H1 (cell line): ENCODE results near the gene BORCS6. TPM values are rescaled to one million over a fixed set of nuclear protein-coding genes. Genes with fewer than 3 reads are reported as not detected.

Experiments used
- CTCF ChIA-PET: fragments of 300-600 bp; sonication (Branson Sonifier 250); formaldehyde crosslinking; loops from one replicate; lab custom pipeline; 2021; ENCODE audit not compliant: partially characterized antibody; lab: Charles Lee
- POLR2A ChIA-PET: fragments of 300-600 bp; sonication (Branson Sonifier 250); formaldehyde crosslinking; loops from one replicate; lab custom pipeline; 2021; ENCODE audit warnings: inconsistent platforms; ENCODE audit not compliant: partially characterized antibody; lab: Charles Lee
- DNase-seq, 2 experiments: peaks; one replicate each; pipeline versions ENCODE4 v3.0.0 to v3.0.0-alpha.2; 2010 to 2022; ENCODE audit warnings: low spot score in 2 of 2, low read depth in 1 of 2, mixed read lengths in 1 of 2
- FAIRE-seq: peaks from 2 replicates; lab custom pipeline; 2011; peaks lifted over from hg19 to GRCh38; lab: Jason Lieb, UNC
- H2AFZ ChIP-seq: 2 replicates; pipeline ENCODE4 v1.8.1; 2012; ENCODE audit warnings: low read length, inconsistent platforms
- H2AK5ac ChIP-seq: 2 replicates; pipeline ENCODE4 v1.6.1; 2013; ENCODE audit warnings: low read depth, low read length
- H2BK120ac ChIP-seq: replicated peaks from 2 replicates; pipeline ENCODE3; 2013; ENCODE audit warnings: low read depth, low read length, inconsistent platforms
- H2BK12ac ChIP-seq: 2 replicates; pipeline ENCODE4 v1.6.1; 2013; ENCODE audit warnings: low read depth, low read length
- H2BK15ac ChIP-seq: 2 replicates; pipeline ENCODE4 v1.6.1; 2013; ENCODE audit warnings: low read length
- H2BK20ac ChIP-seq: 2 replicates; pipeline ENCODE4 v1.6.1; 2013; ENCODE audit warnings: low read length
- H2BK5ac ChIP-seq: 2 replicates; pipeline ENCODE4 v1.6.1; 2013; ENCODE audit warnings: low read depth, low read length
- H3K14ac ChIP-seq: 2 replicates; pipeline ENCODE4 v1.6.1; 2013; ENCODE audit warnings: inconsistent platforms; ENCODE audit not compliant: insufficient read length
- H3K18ac ChIP-seq: 2 replicates; pipeline ENCODE4 v1.6.1; 2013; ENCODE audit warnings: low read length; ENCODE audit errors: extremely low read depth
- H3K23ac ChIP-seq: 2 replicates; pipeline ENCODE4 v1.6.1; 2013; ENCODE audit warnings: inconsistent platforms; ENCODE audit not compliant: insufficient read length
- H3K23me2 ChIP-seq: 2 replicates; pipeline ENCODE4 v1.6.1; 2013; ENCODE audit warnings: low read depth, low read length
- H3K27ac ChIP-seq: 2 replicates; pipeline ENCODE4 v1.6.1; 2011; ENCODE audit warnings: low read depth, low read length, inconsistent platforms
- H3K27me3 ChIP-seq, 4 experiments: replicated peaks in 1 of 4; 1 replicate in 1 of 4; 2 replicates in 3 of 4; pipeline versions ENCODE4 v1.6.1 to v1.8.1; 2011 to 2013; ENCODE audit warnings: low read length in 3 of 4, mild to moderate bottlenecking in 3 of 4, inconsistent platforms in 2 of 4, mixed read lengths in 2 of 4, moderate library complexity in 1 of 4; ENCODE audit not compliant: control insufficient read depth in 3 of 4, insufficient read depth in 3 of 4; ENCODE audit errors: extremely low read depth in 1 of 4
- H3K36me3 ChIP-seq, 4 experiments: 2 replicates each; pipeline versions ENCODE4 v1.6.1 to v1.8.1; 2011 to 2013; ENCODE audit warnings: mild to moderate bottlenecking in 4 of 4, low read length in 3 of 4, moderate library complexity in 2 of 4, control low read depth in 1 of 4, inconsistent platforms in 1 of 4; ENCODE audit not compliant: insufficient read depth in 4 of 4, control insufficient read depth in 2 of 4
- H3K4ac ChIP-seq: replicated peaks from 2 replicates; pipeline ENCODE3; 2013; ENCODE audit warnings: low read length, low read depth, mixed read lengths, inconsistent platforms; ENCODE audit not compliant: insufficient read length
- H3K4me1 ChIP-seq, 4 experiments: replicated peaks in 1 of 4; 1 replicate in 1 of 4; 2 replicates in 3 of 4; pipeline versions ENCODE4 v1.6.1 to v1.8.1; 2011 to 2013; ENCODE audit warnings: low read length in 3 of 4, inconsistent platforms in 2 of 4, mixed read lengths in 1 of 4; ENCODE audit not compliant: insufficient read depth in 4 of 4, control insufficient read depth in 3 of 4
- H3K4me2 ChIP-seq, 2 experiments: 2 replicates each; pipeline versions ENCODE4 v1.6.1 to v1.8.1; 2011 to 2013; ENCODE audit warnings: low read depth in 2 of 2, low read length in 2 of 2, control low read depth in 1 of 2, inconsistent platforms in 1 of 2, mild to moderate bottlenecking in 1 of 2; ENCODE audit not compliant: insufficient read depth in 1 of 2
- H3K4me3 ChIP-seq, 4 experiments: fragments of 200-600, 300-600 bp in 1 of 4; sonication (generic), shearing (Covaris generic), sonication (Bioruptor Twin) in 1 of 4; 2 replicates each; pipeline versions ENCODE4 v1.5.1 to v1.8.1; 2011 to 2016; ENCODE audit warnings: low read length in 4 of 4, low read depth in 3 of 4, control low read depth in 2 of 4, inconsistent platforms in 2 of 4, mild to moderate bottlenecking in 2 of 4, mixed read lengths in 1 of 4, moderate library complexity in 1 of 4; ENCODE audit not compliant: insufficient read depth in 2 of 4; ENCODE audit errors: extremely low read depth in 1 of 4
- H3K56ac ChIP-seq: replicated peaks from 2 replicates; pipeline ENCODE3; 2013; ENCODE audit warnings: low read depth, mild to moderate bottlenecking, mixed read lengths, low read length, inconsistent platforms; ENCODE audit not compliant: insufficient read length
- H3K79me1 ChIP-seq: 2 replicates; pipeline ENCODE4 v1.6.1; 2013; ENCODE audit warnings: low read depth, low read length, control low read depth
- H3K79me2 ChIP-seq, 2 experiments: 2 replicates each; pipeline versions ENCODE4 v1.6.1 to v1.8.1; 2012 to 2013; ENCODE audit warnings: low read length in 2 of 2, mild to moderate bottlenecking in 2 of 2, inconsistent platforms in 1 of 2; ENCODE audit not compliant: insufficient read depth in 2 of 2, control insufficient read depth in 1 of 2
- H3K9ac ChIP-seq, 4 experiments: replicated peaks in 1 of 4; 1 replicate in 1 of 4; 2 replicates in 3 of 4; pipeline versions ENCODE4 v1.6.1 to v1.8.1; 2011 to 2013; ENCODE audit warnings: low read depth in 3 of 4, low read length in 3 of 4, control low read depth in 2 of 4, mild to moderate bottlenecking in 2 of 4, moderate library complexity in 2 of 4, inconsistent platforms in 1 of 4; ENCODE audit errors: extremely low read depth in 1 of 4
- H3K9me3 ChIP-seq, 2 experiments: 2 replicates each; pipeline versions ENCODE4 v1.6.1 to v1.8.1; 2012 to 2013; ENCODE audit warnings: mild to moderate bottlenecking in 2 of 2, moderate library complexity in 2 of 2, control low read depth in 1 of 2, inconsistent platforms in 1 of 2, low read depth in 1 of 2, low read length in 1 of 2, mixed read lengths in 1 of 2; ENCODE audit not compliant: insufficient read depth in 2 of 2
- H4K20me1 ChIP-seq, 2 experiments: replicated peaks in 1 of 2; 2 replicates each; pipeline versions ENCODE3 to v1.8.1; 2011 to 2013; ENCODE audit warnings: inconsistent platforms in 2 of 2, low read length in 2 of 2, mild to moderate bottlenecking in 1 of 2; ENCODE audit not compliant: insufficient read depth in 2 of 2, control insufficient read depth in 1 of 2
- H4K5ac ChIP-seq: 2 replicates; pipeline ENCODE4 v1.6.1; 2013; ENCODE audit warnings: low read length, low read depth, mixed read lengths, inconsistent platforms; ENCODE audit not compliant: insufficient read length
- H4K8ac ChIP-seq: 2 replicates; pipeline ENCODE4 v1.8.0; 2013; ENCODE audit warnings: mild to moderate bottlenecking, moderate library complexity, low read length, inconsistent platforms; ENCODE audit not compliant: insufficient read depth; ENCODE audit errors: extremely low read depth
- H4K91ac ChIP-seq: replicated peaks from 2 replicates; pipeline ENCODE3; 2013; ENCODE audit warnings: low read length, mixed read lengths, inconsistent platforms; ENCODE audit not compliant: insufficient read length
- ASH2L ChIP-seq: fragments of 200-600, 300-600 bp; sonication (generic); IDR thresholded peaks from one replicate; pipeline ENCODE4 v1.7.1; 2017; ENCODE audit warnings: low read length
- ATF3 ChIP-seq: IDR thresholded peaks from 2 replicates; pipeline ENCODE4 v1.6.1; 2011; ENCODE audit warnings: low read depth, mild to moderate bottlenecking, low read length; ENCODE audit not compliant: insufficient read depth
- BCL11A ChIP-seq, 2 experiments: IDR thresholded peaks; one replicate each; pipeline ENCODE4 v1.6.1; 2011; ENCODE audit warnings: low read depth in 2 of 2, low read length in 2 of 2, mild to moderate bottlenecking in 2 of 2
- CTCF ChIP-seq, 3 experiments: IDR thresholded peaks; 1 replicate in 2 of 3; 2 replicates in 1 of 3; pipeline versions ENCODE4 v1.5.1 to v1.6.1; 2011; ENCODE audit warnings: low read length in 3 of 3, mild to moderate bottlenecking in 3 of 3, inconsistent platforms in 2 of 3, low read depth in 1 of 3, moderate library complexity in 1 of 3; ENCODE audit not compliant: insufficient read depth in 1 of 3; ENCODE audit errors: control extremely low read depth in 1 of 3
- NANOG ChIP-seq: IDR thresholded peaks from 2 replicates; pipeline ENCODE4 v1.6.1; 2011; ENCODE audit warnings: low read length, low read depth, mild to moderate bottlenecking, inconsistent platforms; ENCODE audit not compliant: insufficient read depth, poor library complexity, severe bottlenecking
- PHF8 ChIP-seq: fragments of 200-600 bp; sonication (generic); conservative IDR thresholded peaks from 2 replicates; pipeline ENCODE4 v1.7.1; 2012; ENCODE audit warnings: low read depth, mild to moderate bottlenecking, inconsistent platforms, low read length, moderate library complexity
- SAP30 ChIP-seq: fragments of 300-600 bp; sonication (generic); IDR thresholded peaks from 2 replicates; pipeline ENCODE4 v1.7.1; 2012; ENCODE audit warnings: low read length, moderate library complexity, mild to moderate bottlenecking, inconsistent platforms; ENCODE audit not compliant: insufficient read depth, insufficient replicate concordance
- SIN3A ChIP-seq, 2 experiments: IDR thresholded peaks in 1 of 2; conservative IDR thresholded peaks in 1 of 2; 2 replicates each; pipeline ENCODE4 v1.6.1; 2011 to 2012; ENCODE audit warnings: low read length in 2 of 2, improper control_type of control experiment in 1 of 2, low read depth in 1 of 2, mild to moderate bottlenecking in 1 of 2
- SIX5 ChIP-seq: IDR thresholded peaks from 2 replicates; pipeline ENCODE4 v1.6.1; 2011; ENCODE audit warnings: mild to moderate bottlenecking, low read depth, low read length
- TEAD4 ChIP-seq: IDR thresholded peaks from 2 replicates; pipeline ENCODE4 v1.6.1; 2012; ENCODE audit warnings: low read depth, low read length, inconsistent platforms, mixed read lengths
- WGBS, 2 experiments: shearing (Covaris generic) in 1 of 2; methylation state at CpG; one replicate each; pipeline versions ENCODE4 v1.1.6 to v1.1.7; 2013 to 2015; ENCODE audit warnings: low lambda C conversion rate in 2 of 2, mixed read lengths in 2 of 2, inconsistent platforms in 1 of 2, low coverage in 1 of 2, missing lambda C conversion rate in 1 of 2; ENCODE audit not compliant: insufficient replicate concordance in 2 of 2, insufficient coverage in 1 of 2, insufficient read length in 1 of 2; ENCODE audit errors: extremely low coverage in 1 of 2, missing lambda C conversion rate in 1 of 2; 5-methylcytosine and 5-hydroxymethylcytosine counted together
- polyA plus RNA-seq, 7 experiments: library from polyadenylated mRNA; depleted of rRNA in 3 of 7; stranded (reverse) in 5 of 7; unstranded in 2 of 7; fragments of >200 nt in 5 of 7; fragments of 200-250 nt in 2 of 7; gene quantifications; 1 replicate in 5 of 7; 2 replicates in 1 of 7; 4 replicates in 1 of 7; pipeline versions ENCODE4 v1.2.1 to v1.2.3, GENCODE V29; 2011 to 2013; ENCODE audit warnings: missing spikeins in 2 of 7, mixed read lengths in 2 of 7
- total RNA-seq: library from RNA; stranded (reverse); fragmentation: NEBNext Ultra II Directional; extraction: Animal tissue kit (Norgen Biotek cat#: 25700); gene quantifications from 2 replicates; pipeline ENCODE4 v1.2.1, GENCODE V29; 2021

BORCS6 gene
- total and polyA plus RNA-seq, 2 of the 8 experiments (the other 6 are each of a cell fraction or from before 2014, with no cell fraction given), result 3.3 to 3.6 TPM

GRCh38 chr17:8222380-8222629, 32.3 kb upstream of the BORCS6 start:
- no peak overlapping the region for H4K8ac ChIP-seq
- H2AFZ ChIP-seq, result no peak overlapping the region
- H2BK20ac ChIP-seq, result no peak overlapping the region
- peak overlapping the region; percentile 89 to 96 for H3K4me2 ChIP-seq
- peaks cover 19% of the 10 kb centered on the region for H3K23me2 ChIP-seq
- DNase-seq (peak in 1 of 2 experiments; percentile 27), FAIRE-seq (no peak)
- H3K9me3 ChIP-seq, result no peaks in the 10 kb centered on the region
- H3K14ac ChIP-seq, result no peak overlapping the region
- H3K79me2 ChIP-seq, result no peaks in the 10 kb centered on the region
- H3K4me1 ChIP-seq, result peaks cover 0 to 13% (median 2%) of the 10 kb centered on the region in 4 experiments; a peak in 4 of 7 replicates
- POLR2A ChIA-PET, result interaction anchor here (1.1 to 53.4 kb wide), 14 partner anchors 13 to 535 kb away, joined by 3 to 1521 read pairs (median 6); partner anchors contain the start of genes AURKB, BORCS6, CTC1 and PFAS
- no peak overlapping the region for H2BK120ac ChIP-seq
- H3K4ac ChIP-seq, result no peak overlapping the region
- H3K27ac ChIP-seq, result no peak overlapping the region
- peak overlapping the region in 1 of 4 experiments; percentile 31; a peak in 1 of 7 replicates for H3K9ac ChIP-seq
- H2BK5ac ChIP-seq, result no peak overlapping the region
- no peaks in the 10 kb centered on the region for H3K27me3 ChIP-seq
- H3K18ac ChIP-seq, result no peak overlapping the region
- 4% methylated on average over 9 of the region's 9 CpGs; no CpG with 5 or more reads in 1 of the 2 experiments for WGBS, 2 experiments
- no peak overlapping the region for H2BK15ac ChIP-seq
- CTCF ChIA-PET, result interaction anchor here (0.9 to 4.1 kb wide), 7 partner anchors 13 to 161 kb away, joined by 3 to 26 read pairs (median 3); no protein-coding TSS in a partner anchor
- no peaks in the 10 kb centered on the region for H3K79me1 ChIP-seq
- no peak overlapping the region for H4K91ac ChIP-seq
- H2AK5ac ChIP-seq, result no peak overlapping the region
- H3K23ac ChIP-seq, result no peak overlapping the region
- no peak overlapping the region for H3K56ac ChIP-seq
- no peak overlapping the region for H4K5ac ChIP-seq
- 0 out of 8 replicates have a peak, but pooled peaks cover 0 to under 1% (median 0%) of the 10 kb centered on the region in 4 experiments for H3K36me3 ChIP-seq
- no peak overlapping the region for H2BK12ac ChIP-seq
- H4K20me1 ChIP-seq, result peaks cover 2% of the 10 kb centered on the region in 2 experiments
- H3K4me3 ChIP-seq, result peak overlapping the region; percentile 67 to 97 (median 88)
- no peak for TF ChIP-seq TEAD4
- no peak for TF ChIP-seq NANOG
- TF ChIP-seq PHF8, result no peak
- TF ChIP-seq SIX5, result no peak
- no peak for TF ChIP-seq CTCF (IDR thresholded peaks at IDR 0.05; ENCODE audit: control extremely low read depth in 1 of 3, insufficient read depth in 1 of 3, low read depth in 1 of 3, low read length in 3 of 3)
- peak in 1 of 2 experiments; percentile 78; a peak in 2 of 4 replicates for TF ChIP-seq SIN3A (conservative IDR thresholded peaks at IDR 0.05 in 1 of 2, IDR thresholded peaks at IDR 0.05 in 1 of 2; ENCODE audit: low read depth in 1 of 2, low read length in 2 of 2)
- TF ChIP-seq SAP30, result peak; percentile 68
- no peak for TF ChIP-seq BCL11A (IDR thresholded peaks at IDR 0.05; ENCODE audit: low read depth in 2 of 2, low read length in 2 of 2)
- TF ChIP-seq ASH2L, result peak; percentile 17
- no peak for TF ChIP-seq ATF3
